Esophagus (tissue), 2 donors: ENCODE data around the gene L3MBTL1. TPM values are rescaled to one million over a fixed set of nuclear protein-coding genes. Genes with fewer than 3 reads are reported as not detected.

Experiments used
- H3K27ac ChIP-seq, 2 donors: one replicate each; pipeline ENCODE4 v1.5.1; 2013; ENCODE audit warnings: low read depth in 2 of 2, mild to moderate bottlenecking in 2 of 2, inconsistent platforms in 1 of 2, low read length in 1 of 2, moderate library complexity in 1 of 2
- H3K27me3 ChIP-seq, 2 donors: one replicate each; pipeline ENCODE4 v1.6.1; 2013; ENCODE audit warnings: low read length in 2 of 2, control low read depth in 1 of 2, mild to moderate bottlenecking in 1 of 2; ENCODE audit not compliant: insufficient read depth in 2 of 2, control insufficient read depth in 1 of 2
- H3K36me3 ChIP-seq, 2 donors: one replicate each; pipeline ENCODE4 v1.6.1; 2013; ENCODE audit warnings: low read length in 1 of 2; ENCODE audit not compliant: control insufficient read depth in 2 of 2, insufficient read depth in 2 of 2
- H3K4me1 ChIP-seq, 2 donors: one replicate each; pipeline ENCODE4 v1.6.1; 2013; ENCODE audit warnings: low read length in 1 of 2; ENCODE audit not compliant: control insufficient read depth in 2 of 2, insufficient read depth in 2 of 2
- H3K4me3 ChIP-seq, 2 donors: one replicate each; pipeline ENCODE4 v1.5.1; 2013; ENCODE audit warnings: low read length in 2 of 2, mild to moderate bottlenecking in 2 of 2, low read depth in 1 of 2, moderate library complexity in 1 of 2
- H3K9me3 ChIP-seq, 2 donors: one replicate each; pipeline ENCODE4 v1.6.1; 2013; ENCODE audit warnings: mild to moderate bottlenecking in 2 of 2, low read depth in 1 of 2, low read length in 1 of 2, moderate library complexity in 1 of 2; ENCODE audit not compliant: control insufficient read depth in 2 of 2, insufficient read depth in 1 of 2
- WGBS, 2 donors: extraction: QIAGEN DNeasy Blood & Tissue Kit; methylation state at CpG; one replicate each; pipeline ENCODE4 v1.1.7; 2013; 5-methylcytosine and 5-hydroxymethylcytosine counted together
- polyA plus RNA-seq, 2 donors: library from polyadenylated mRNA; stranded (reverse); fragments of 200-250 nt; gene quantifications; one replicate each; pipeline ENCODE4 v1.2.3, GENCODE V29; 2013
- donor health status: healthy with polysubstance abuse.
- donor health status: Bipolar disorder and iron deficiency.

The L3MBTL1 gene
- polyA plus RNA-seq, 2 donors = 2.8 to 10.3 TPM

- Histone ChIP-seq H3K9me3 (no peaks in the 10 kb centered on the region), H3K27me3 (no peaks in the 10 kb centered on the region), H3K4me3 (no peak overlapping the region), H3K27ac (no peak overlapping the region), H3K36me3 (no peaks in the 10 kb centered on the region), H3K4me1 (peaks cover 3 to 9% of the 10 kb centered on the region in 2 donors)
- 77 to 79% methylated on average over 2 of the region's 2 CpGs for WGBS, 2 donors
These were observed 8.1 kb downstream of the L3MBTL1 start for GRCh38 chr20:43515628-43516027.

DNA sequence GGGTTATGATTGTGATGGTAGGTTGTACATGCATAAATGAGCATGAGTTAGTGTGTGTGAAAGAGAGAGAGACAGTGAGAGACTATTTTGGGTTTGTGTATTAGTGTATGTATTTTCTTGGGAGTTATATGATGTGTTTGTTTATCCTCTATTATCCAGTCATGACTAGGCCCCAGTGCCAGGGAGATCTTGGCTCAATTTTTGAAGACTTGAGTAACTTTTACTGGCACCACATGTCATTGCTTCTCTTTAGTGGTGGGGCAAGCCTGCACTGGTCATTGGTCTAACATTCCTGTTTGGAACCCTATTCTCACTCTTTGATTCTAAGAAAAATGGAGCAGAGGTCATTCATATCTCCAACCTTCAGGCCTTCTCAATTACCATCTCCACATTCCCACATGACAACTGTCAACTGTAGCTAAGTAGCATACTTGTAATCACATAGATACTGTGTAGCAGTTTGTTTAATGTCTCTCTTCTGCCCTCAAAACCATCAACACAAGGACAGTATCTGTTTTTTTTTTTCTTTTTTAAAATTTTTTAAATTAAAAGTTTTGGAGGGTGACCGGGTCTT is 8.8 kb downstream of the L3MBTL1 start:
- Histone ChIP-seq H3K4me3 (no peak overlapping the region), H3K27me3 (no peaks in the 10 kb centered on the region), H3K36me3 (no peaks in the 10 kb centered on the region), H3K9me3 (no peaks in the 10 kb centered on the region), H3K4me1 (peaks cover 3 to 9% of the 10 kb centered on the region in 2 donors), H3K27ac (no peak overlapping the region)
- 94 to 95% methylated on average over 1 of the region's 1 CpG for WGBS, 2 donors

- no peaks in the 10 kb centered on the region for H3K36me3 ChIP-seq
- H3K4me1 ChIP-seq = peaks cover 0 to 2% of the 10 kb centered on the region in 2 donors
- 98 to 100% methylated on average over 1 of the region's 1 CpG for WGBS, 2 donors
- H3K4me3 ChIP-seq = no peak overlapping the region
- no peak overlapping the region for H3K27ac ChIP-seq
- H3K27me3 ChIP-seq = no peaks in the 10 kb centered on the region
- H3K9me3 ChIP-seq = no peaks in the 10 kb centered on the region
These were observed 12.7 kb downstream of the L3MBTL1 start for GRCh38 chr20:43520074-43520630.

GRCh38 chr20:43525021-43525420 is 17.5 kb downstream of the L3MBTL1 start:
- Histone ChIP-seq H3K36me3 (no peaks in the 10 kb centered on the region), H3K9me3 (no peaks in the 10 kb centered on the region), H3K27ac (no peak overlapping the region), H3K27me3 (no peaks in the 10 kb centered on the region), H3K4me3 (no peak overlapping the region), H3K4me1 (no peaks in the 10 kb centered on the region)
- WGBS, 2 donors = 54 to 81% methylated on average over 5 of the region's 5 CpGs

DNA sequence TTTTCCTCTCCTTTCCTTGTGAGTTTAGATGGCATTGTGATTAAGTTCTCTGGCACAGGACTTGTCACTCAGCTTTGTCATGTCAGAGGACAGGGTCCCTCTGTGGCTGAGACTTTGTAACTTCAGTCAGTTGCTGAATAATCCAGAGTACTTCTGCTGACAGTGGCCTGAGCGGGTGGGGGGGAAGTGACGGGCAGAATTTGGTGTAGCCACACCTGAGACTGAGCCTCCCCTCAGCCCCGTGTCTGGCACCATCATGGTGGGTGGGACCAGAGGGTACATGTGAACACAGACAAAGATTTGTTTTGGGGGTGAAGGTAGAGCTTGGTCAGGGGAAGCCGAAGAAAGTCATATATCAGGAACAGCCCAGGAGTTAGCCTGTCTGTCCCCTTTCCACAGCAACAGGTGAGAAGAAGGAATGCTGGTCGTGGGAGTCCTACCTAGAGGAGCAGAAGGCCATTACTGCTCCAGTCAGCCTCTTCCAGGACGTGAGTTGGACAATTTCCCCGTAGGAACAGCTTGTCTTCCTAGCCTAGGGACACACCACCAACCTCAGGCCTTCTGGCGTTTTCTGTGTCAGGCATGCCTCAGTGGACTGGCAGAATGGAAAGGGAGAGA is 20.9 kb downstream of the L3MBTL1 start:
- no peaks in the 10 kb centered on the region for H3K36me3 ChIP-seq
- H3K27ac ChIP-seq = no peak overlapping the region
- H3K4me1 ChIP-seq = no peaks in the 10 kb centered on the region
- no peaks in the 10 kb centered on the region for H3K27me3 ChIP-seq
- H3K4me3 ChIP-seq = no peak overlapping the region
- H3K9me3 ChIP-seq = no peaks in the 10 kb centered on the region
- WGBS, 2 donors = 84 to 85% methylated on average over 8 of the region's 8 CpGs

- H3K27ac ChIP-seq = no peak overlapping the region
- WGBS, 2 donors = 89 to 90% methylated on average over 5 of the region's 5 CpGs
- peaks cover 0 to 2% of the 10 kb centered on the region in 2 donors for H3K36me3 ChIP-seq
- no peaks in the 10 kb centered on the region for H3K27me3 ChIP-seq
- no peaks in the 10 kb centered on the region for H3K9me3 ChIP-seq
- H3K4me3 ChIP-seq = no peak overlapping the region
- H3K4me1 ChIP-seq = no peaks in the 10 kb centered on the region
These were observed 21.6 kb downstream of the L3MBTL1 start for GRCh38 chr20:43529051-43529450.

DNA sequence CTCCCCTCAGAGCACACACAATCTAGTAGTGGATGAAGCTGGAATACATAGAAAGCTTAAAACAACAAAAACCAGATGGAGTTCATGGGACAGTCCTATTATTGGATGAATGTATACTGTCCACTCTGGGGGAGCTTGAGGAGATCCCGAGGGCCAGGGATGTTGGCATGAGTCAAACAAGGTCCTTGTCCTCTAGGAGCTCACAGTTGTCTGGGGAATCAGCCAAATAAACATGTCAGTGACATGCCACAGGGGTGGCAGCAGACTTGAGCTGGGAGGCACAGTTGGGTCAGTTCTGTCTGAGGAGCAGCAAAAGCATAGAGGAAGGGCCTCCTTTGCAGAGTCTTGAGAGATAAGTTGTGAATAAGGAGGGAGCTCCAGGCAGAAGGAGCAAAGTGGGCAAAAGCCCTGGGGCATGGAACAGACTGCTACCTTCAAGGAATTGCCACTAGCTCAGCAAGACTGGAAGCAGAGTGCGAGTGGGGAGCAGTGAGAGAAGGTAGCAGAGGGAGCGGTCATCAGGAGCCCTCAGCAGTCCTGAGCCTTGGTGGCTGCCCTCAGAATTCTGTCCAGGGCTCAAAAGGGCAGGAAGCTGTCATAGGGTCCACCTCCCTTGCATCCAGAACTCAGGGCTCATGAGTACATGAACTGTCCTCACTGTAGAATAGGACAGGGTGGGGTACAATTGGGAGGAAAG is 22.1 kb downstream of the L3MBTL1 start:
- no peak overlapping the region for H3K27ac ChIP-seq
- H3K36me3 ChIP-seq = peaks cover 0 to 3% of the 10 kb centered on the region in 2 donors
- no peaks in the 10 kb centered on the region for H3K27me3 ChIP-seq
- no peak overlapping the region for H3K4me3 ChIP-seq
- H3K4me1 ChIP-seq = no peaks in the 10 kb centered on the region
- 88 to 97% methylated on average over 3 of the region's 3 CpGs for WGBS, 2 donors
- no peaks in the 10 kb centered on the region for H3K9me3 ChIP-seq

- no peaks in the 10 kb centered on the region for H3K4me1 ChIP-seq
- H3K9me3 ChIP-seq = no peaks in the 10 kb centered on the region
- H3K27me3 ChIP-seq = no peaks in the 10 kb centered on the region
- no peak overlapping the region for H3K4me3 ChIP-seq
- WGBS, 2 donors = 77 to 85% methylated on average over 14 of the region's 14 CpGs
- H3K36me3 ChIP-seq = peaks cover 0 to 10% of the 10 kb centered on the region in 2 donors
- no peak overlapping the region for H3K27ac ChIP-seq
These were observed 23.0 kb downstream of the L3MBTL1 start for GRCh38 chr20:43530321-43531090.

- H3K4me1 ChIP-seq = no peaks in the 10 kb centered on the region
- H3K9me3 ChIP-seq = no peaks in the 10 kb centered on the region
- H3K27ac ChIP-seq = no peak overlapping the region
- H3K4me3 ChIP-seq = no peak overlapping the region
- peaks cover 0 to 13% of the 10 kb centered on the region in 2 donors for H3K36me3 ChIP-seq
- no peaks in the 10 kb centered on the region for H3K27me3 ChIP-seq
These were observed 23.6 kb downstream of the L3MBTL1 start for GRCh38 chr20:43531091-43531443.
